ENCODE measurements around the gene ZNF565.

ZNF565 gene

DNA sequence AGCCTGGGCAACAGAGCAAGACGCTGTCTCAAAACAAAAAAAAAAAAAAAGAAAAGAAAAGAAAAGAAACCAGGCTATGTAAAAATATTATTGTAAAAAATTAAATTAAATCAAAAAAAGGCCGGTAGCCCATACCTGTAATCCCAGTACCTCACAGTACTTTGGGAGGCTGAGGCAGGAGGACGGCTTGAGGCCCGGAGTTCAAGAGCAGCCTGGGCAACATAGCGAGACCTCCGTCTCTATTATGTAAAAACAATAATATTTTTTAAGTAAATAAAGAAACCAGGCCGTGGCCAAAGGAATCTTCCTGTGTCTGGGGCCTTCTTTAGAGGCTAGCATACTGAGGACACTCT is 75.4 kb downstream of the ZNF565 start:
- TF ChIP-seq TAF1 (IDR thresholded peaks at IDR 0.05; ENCODE audit: borderline replicate concordance, insufficient read depth, low read length) (no peak), POLR2AphosphoS5 (IDR thresholded peaks at IDR 0.05; ENCODE audit: low read depth, low read length) (no peak), FOXP2 (optimal IDR thresholded peaks at IDR 0.05; ENCODE audit: borderline replicate concordance, extremely low read depth, extremely low read length, insufficient read depth) (no peak), SIN3A (IDR thresholded peaks at IDR 0.05; ENCODE audit: borderline replicate concordance, insufficient read depth, low read length) (no peak)
- TF ChIP-seq, protein P1, sequence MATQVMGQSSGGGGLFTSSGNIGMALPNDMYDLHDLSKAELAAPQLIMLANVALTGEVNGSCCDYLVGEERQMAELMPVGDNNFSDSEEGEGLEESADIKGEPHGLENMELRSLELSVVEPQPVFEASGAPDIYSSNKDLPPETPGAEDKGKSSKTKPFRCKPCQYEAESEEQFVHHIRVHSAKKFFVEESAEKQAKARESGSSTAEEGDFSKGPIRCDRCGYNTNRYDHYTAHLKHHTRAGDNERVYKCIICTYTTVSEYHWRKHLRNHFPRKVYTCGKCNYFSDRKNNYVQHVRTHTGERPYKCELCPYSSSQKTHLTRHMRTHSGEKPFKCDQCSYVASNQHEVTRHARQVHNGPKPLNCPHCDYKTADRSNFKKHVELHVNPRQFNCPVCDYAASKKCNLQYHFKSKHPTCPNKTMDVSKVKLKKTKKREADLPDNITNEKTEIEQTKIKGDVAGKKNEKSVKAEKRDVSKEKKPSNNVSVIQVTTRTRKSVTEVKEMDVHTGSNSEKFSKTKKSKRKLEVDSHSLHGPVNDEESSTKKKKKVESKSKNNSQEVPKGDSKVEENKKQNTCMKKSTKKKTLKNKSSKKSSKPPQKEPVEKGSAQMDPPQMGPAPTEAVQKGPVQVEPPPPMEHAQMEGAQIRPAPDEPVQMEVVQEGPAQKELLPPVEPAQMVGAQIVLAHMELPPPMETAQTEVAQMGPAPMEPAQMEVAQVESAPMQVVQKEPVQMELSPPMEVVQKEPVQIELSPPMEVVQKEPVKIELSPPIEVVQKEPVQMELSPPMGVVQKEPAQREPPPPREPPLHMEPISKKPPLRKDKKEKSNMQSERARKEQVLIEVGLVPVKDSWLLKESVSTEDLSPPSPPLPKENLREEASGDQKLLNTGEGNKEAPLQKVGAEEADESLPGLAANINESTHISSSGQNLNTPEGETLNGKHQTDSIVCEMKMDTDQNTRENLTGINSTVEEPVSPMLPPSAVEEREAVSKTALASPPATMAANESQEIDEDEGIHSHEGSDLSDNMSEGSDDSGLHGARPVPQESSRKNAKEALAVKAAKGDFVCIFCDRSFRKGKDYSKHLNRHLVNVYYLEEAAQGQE (IDR thresholded peaks at IDR 0.05; ENCODE audit: insufficient read depth in 1 of 2, low read depth in 2 of 2, low read length in 2 of 2) = no peak

DNA sequence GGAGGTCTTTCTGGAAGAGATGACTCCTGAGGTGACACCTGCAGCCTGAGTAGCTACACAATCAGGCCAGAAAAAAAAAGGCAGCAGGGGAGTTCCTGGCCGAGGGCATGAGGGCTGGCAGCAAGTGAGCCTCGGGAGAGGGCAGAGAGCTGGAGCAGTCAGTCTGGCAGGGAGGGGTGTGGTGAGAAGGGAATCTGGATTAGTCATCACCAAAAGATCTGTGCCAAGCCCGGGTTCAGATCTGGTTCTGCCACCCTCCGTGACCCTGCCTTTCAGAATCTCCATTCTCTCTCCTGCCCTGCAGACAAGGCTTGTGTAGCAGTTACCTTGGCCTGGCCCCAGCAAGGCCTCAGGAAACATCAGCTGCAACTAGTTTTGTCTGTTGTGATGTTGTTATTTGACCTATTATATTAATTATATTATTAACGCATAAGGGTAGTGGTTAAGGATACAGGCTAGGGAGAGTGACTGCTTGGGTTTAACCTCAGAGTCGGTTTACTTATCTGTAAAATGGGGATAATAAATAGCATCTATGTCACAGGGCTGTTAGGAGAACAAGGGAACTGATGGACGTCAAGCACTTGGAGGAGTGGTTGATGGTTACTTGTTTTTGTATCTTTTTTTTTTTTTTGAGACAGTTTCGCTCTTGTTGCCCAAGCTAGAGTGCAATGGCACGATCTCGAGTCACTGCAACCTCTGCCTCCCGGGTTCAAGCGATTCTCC is 77.3 kb downstream of the ZNF565 start:
- TF ChIP-seq TAF1 (IDR thresholded peaks at IDR 0.05; ENCODE audit: borderline replicate concordance, insufficient read depth, low read length) (no peak), FOXP2 (optimal IDR thresholded peaks at IDR 0.05; ENCODE audit: borderline replicate concordance, extremely low read depth, extremely low read length, insufficient read depth) (no peak), POLR2AphosphoS5 (IDR thresholded peaks at IDR 0.05; ENCODE audit: low read depth, low read length) (no peak), SIN3A (IDR thresholded peaks at IDR 0.05; ENCODE audit: borderline replicate concordance, insufficient read depth, low read length) (no peak)
- TF ChIP-seq, protein P1 (IDR thresholded peaks at IDR 0.05; ENCODE audit: insufficient read depth in 1 of 2, low read depth in 2 of 2, low read length in 2 of 2) = no peak

All from PFSK-1 (cell line).